Transverse colon (tissue), 4 donors: Measurements from ENCODE around the gene ERF. TPM values are rescaled to one million over a fixed set of nuclear protein-coding genes. Genes with fewer than 3 reads are reported as not detected.

Source experiments
- DNase-seq: peaks from one replicate; pipeline ENCODE4 v3.0.0-alpha.2; 2019
- H3K27ac ChIP-seq, 4 donors: fragments of 200-600 bp; sonication (generic); 2 replicates each; pipeline ENCODE4 v1.5.1; 2016 to 2018; ENCODE audit warnings: inconsistent platforms in 4 of 4
- H3K27me3 ChIP-seq: fragments of 200-600 bp; sonication (generic); 2 replicates; pipeline ENCODE4 v1.5.1; 2017; ENCODE audit warnings: inconsistent platforms
- H3K36me3 ChIP-seq, 4 donors: fragments of 200-600 bp; sonication (generic); 2 replicates each; pipeline ENCODE4 v1.5.1; 2017 to 2019; ENCODE audit warnings: inconsistent platforms in 4 of 4
- H3K4me1 ChIP-seq, 4 donors: fragments of 200-600 bp; sonication (generic); 2 replicates each; pipeline ENCODE4 v1.5.1; 2017 to 2020; ENCODE audit warnings: inconsistent platforms in 4 of 4
- H3K4me3 ChIP-seq, 4 donors: fragments of 200-600 bp; sonication (generic); 1 replicate in 1 of 4; 2 replicates in 3 of 4; pipeline versions ENCODE4 v1.5.1 to v1.6.1; 2017 to 2019; ENCODE audit warnings: inconsistent platforms in 4 of 4
- H3K9me3 ChIP-seq, 2 donors: fragments of 200-600 bp; sonication (generic); 2 replicates each; pipeline ENCODE4 v1.5.1; 2017 to 2019; ENCODE audit warnings: inconsistent platforms in 2 of 2
- CTCF ChIP-seq, 5 experiments: fragments of 200-600 bp in 3 of 5; fragments of 450-650 bp in 2 of 5; sonication (generic) in 3 of 5; IDR thresholded peaks; 1 replicate in 2 of 5; 2 replicates in 3 of 5; pipeline ENCODE4 v1.5.1; 2016 to 2017; ENCODE audit warnings: antibody characterized with exemption in 5 of 5, inconsistent platforms in 3 of 5, mild to moderate bottlenecking in 2 of 5, moderate library complexity in 1 of 5
- EP300 ChIP-seq: sonication (generic); formaldehyde crosslinking; IDR thresholded peaks from one replicate; pipeline ENCODE4 v1.6.1; 2017; ENCODE audit warnings: antibody characterized with exemption, low read depth
- POLR2A ChIP-seq: fragments of 450-650 bp; IDR thresholded peaks from one replicate; pipeline ENCODE4 v1.6.1; 2016; ENCODE audit warnings: antibody characterized with exemption, mild to moderate bottlenecking, moderate library complexity
- POLR2AphosphoS5 ChIP-seq, 3 donors: sonication (generic); formaldehyde crosslinking; IDR thresholded peaks; one replicate each; pipeline ENCODE4 v1.6.1; 2016; ENCODE audit warnings: antibody characterized with exemption in 3 of 3
- WGBS, 2 donors: methylation state at CpG; one replicate each; pipeline ENCODE4 v1.1.5; 2018; ENCODE audit warnings: low coverage in 1 of 2; 5-methylcytosine and 5-hydroxymethylcytosine counted together
- in situ Hi-C, 4 donors: fragments of 200-750 bp; cut with MboI; loops; one replicate each; pipeline versions ENCODE4 v1.15.0 to v1.15.1; 2017; ENCODE audit warnings: low sequenced_read_pairs in 3 of 4, low pct_ligation_motif_present in 1 of 4, low pct_unique_long_range_greater_than_20kb in 1 of 4
- intact Hi-C: fragments of 100-400 bp; cut with DNase I; formaldehyde crosslinking; loops from one replicate; pipeline ENCODE4 v1.15.1; 2023; ENCODE audit warnings: low total_unique reads
- total RNA-seq, 4 donors: library from RNA; depleted of rRNA; stranded (reverse); fragments of >200 nt; gene quantifications; one replicate each; pipeline ENCODE4 v1.1.0, GENCODE V29; 2016

ERF gene
- total RNA-seq, 4 donors from 2014 or later = 20.9 to 67.3 (median 30.5) TPM

DNA sequence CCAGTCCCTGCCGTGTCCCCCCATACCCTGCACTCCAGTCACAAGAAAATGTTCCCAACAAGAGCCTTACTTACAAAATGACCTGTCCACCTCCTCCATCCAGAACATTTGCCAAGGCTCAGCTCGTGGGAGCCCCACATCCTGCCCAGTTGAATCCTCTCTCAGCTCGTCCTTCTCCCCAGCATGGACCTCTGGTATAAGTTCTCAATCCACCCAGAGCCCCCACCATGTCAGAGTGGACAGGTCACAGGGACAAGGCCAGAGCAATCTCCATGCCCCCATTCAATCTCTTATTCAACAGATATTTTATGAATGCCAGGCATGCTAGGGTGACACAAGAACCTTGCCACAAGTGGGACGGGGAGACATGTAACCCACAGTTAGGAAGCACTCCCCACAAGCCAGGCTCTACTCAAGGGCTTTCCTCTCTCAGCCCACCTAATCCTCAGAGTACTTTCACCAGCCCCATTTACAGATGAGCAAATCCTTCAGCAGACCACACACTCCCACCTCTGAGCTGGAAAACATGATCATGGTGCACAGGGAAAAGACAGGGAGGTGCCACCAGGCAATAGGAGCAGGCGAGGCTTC, 52.5 kb downstream of the ERF start:
- Histone ChIP-seq H3K36me3 (peaks cover 0 to 23% (median 10%) of the 10 kb centered on the region in 4 donors), H3K27ac (peak overlapping the region in 3 of 4 donors; percentile 18 to 66 (median 38)), H3K4me3 (no peak overlapping the region), H3K27me3 (no peaks in the 10 kb centered on the region), H3K9me3 (no peaks in the 10 kb centered on the region), H3K4me1 (peaks cover 3 to 37% (median 4%) of the 10 kb centered on the region in 4 donors)
- TF ChIP-seq EP300 = no peak
- no peak for TF ChIP-seq POLR2AphosphoS5 (IDR thresholded peaks at IDR 0.05)
- no peak for TF ChIP-seq POLR2A
- TF ChIP-seq CTCF (IDR thresholded peaks at IDR 0.05) = no peak
- DNase-seq = no peak
- 64 to 74% methylated on average over 3 to 5 of the region's 5 CpGs for WGBS, 2 donors
- intact Hi-C loops = no loop called here
- in situ Hi-C loops = no loop called here

DNA sequence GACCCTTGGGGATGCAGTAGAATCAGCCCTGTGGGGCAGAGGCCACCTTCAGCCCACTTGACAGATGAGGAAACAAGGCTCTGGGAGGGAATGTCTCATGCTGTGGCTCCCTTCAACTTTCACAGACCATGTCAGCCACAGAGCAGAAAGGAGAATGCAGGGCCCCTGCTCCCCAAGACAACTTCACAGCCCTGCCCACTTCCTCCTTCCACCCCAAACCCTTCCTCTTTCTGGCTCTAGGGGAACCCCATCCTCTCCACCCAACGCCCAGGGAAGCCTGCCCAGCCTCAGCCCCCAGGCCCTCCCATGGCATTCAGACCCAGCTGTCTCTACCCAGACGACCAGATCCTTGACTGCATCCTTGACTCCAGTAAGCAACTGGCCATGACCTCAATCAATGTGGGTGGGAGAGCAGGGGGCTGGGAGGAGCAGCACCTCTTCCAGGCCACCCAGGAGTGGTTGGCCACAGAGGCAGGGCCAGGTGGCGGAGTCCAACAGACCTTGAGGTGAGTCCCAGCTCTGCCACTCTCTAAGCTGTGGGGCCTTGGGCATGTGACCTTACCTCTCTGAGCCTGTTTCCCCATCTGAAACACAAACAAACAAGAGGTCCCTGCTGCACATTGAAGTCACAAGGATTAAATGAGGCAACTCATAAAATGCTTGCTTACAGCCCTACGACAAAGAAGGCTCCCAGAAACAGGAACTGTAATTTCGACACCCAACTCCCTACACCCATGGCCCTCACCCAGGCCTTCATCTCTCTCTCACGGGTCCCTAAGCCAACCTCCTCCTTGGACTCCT, 53.2 kb downstream of the ERF start:
- DNase-seq = peak; percentile 56
- Histone ChIP-seq H3K36me3 (peaks cover 0 to 23% (median 10%) of the 10 kb centered on the region in 4 donors), H3K4me1 (peaks cover 0 to 37% (median 6%) of the 10 kb centered on the region in 4 donors), H3K9me3 (no peaks in the 10 kb centered on the region), H3K27me3 (no peaks in the 10 kb centered on the region), H3K27ac (peak overlapping the region; percentile 27 to 66 (median 47)), H3K4me3 (no peak overlapping the region)
- TF ChIP-seq POLR2A (no peak), CTCF (IDR thresholded peaks at IDR 0.05) (no peak), POLR2AphosphoS5 (IDR thresholded peaks at IDR 0.05) (no peak), EP300 (no peak)
- in situ Hi-C loops (no loop called here), intact Hi-C loops (no loop called here)
- 61 to 62% methylated on average over 2 to 6 of the region's 6 CpGs for WGBS, 2 donors

DNA sequence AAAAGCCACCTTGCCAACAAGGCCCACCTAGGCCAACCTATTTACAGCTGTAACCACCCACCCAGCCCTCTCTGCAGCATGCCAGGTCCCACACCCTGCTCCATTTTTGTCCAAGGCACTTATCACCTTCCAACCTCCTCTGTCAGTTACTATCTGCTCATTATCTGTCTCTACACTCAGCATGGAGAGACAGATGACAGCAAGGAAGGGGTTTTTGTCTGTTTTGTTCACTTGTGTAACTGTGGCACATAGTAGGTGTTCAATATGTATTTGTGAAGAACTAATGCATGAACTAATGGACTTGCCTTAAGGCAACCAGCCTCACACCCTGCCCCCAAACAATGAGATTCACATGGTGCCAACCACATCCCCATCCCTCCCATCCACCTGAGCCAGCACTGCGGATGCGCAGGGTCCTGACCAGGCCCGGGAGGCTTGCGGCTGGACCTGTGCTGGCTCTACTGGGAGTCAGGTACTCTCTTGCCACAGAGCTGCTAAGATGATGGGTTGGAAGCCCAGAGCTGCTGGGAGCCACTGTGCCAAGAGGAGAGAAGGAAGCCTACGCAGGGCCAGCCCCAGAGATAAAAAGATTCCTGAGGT, 54.7 kb downstream of the ERF start:
- Histone ChIP-seq H3K27me3 (no peaks in the 10 kb centered on the region), H3K27ac (peak overlapping the region; percentile 57 to 82 (median 64)), H3K4me3 (no peak overlapping the region), H3K36me3 (peaks cover 0 to 23% (median 10%) of the 10 kb centered on the region in 4 donors), H3K4me1 (peaks cover 0 to 39% (median 6%) of the 10 kb centered on the region in 4 donors), H3K9me3 (no peaks in the 10 kb centered on the region)
- no peak for TF ChIP-seq CTCF (IDR thresholded peaks at IDR 0.05)
- TF ChIP-seq EP300 = no peak
- no peak for TF ChIP-seq POLR2A
- TF ChIP-seq POLR2AphosphoS5 (IDR thresholded peaks at IDR 0.05) = no peak
- in situ Hi-C loops (no loop called here), intact Hi-C loops (no loop called here)
- WGBS, 2 donors = 95% methylated on average over 5 of the region's 5 CpGs; no CpG with 5 or more reads in 1 of the 2 donors
- no peak for DNase-seq

DNA sequence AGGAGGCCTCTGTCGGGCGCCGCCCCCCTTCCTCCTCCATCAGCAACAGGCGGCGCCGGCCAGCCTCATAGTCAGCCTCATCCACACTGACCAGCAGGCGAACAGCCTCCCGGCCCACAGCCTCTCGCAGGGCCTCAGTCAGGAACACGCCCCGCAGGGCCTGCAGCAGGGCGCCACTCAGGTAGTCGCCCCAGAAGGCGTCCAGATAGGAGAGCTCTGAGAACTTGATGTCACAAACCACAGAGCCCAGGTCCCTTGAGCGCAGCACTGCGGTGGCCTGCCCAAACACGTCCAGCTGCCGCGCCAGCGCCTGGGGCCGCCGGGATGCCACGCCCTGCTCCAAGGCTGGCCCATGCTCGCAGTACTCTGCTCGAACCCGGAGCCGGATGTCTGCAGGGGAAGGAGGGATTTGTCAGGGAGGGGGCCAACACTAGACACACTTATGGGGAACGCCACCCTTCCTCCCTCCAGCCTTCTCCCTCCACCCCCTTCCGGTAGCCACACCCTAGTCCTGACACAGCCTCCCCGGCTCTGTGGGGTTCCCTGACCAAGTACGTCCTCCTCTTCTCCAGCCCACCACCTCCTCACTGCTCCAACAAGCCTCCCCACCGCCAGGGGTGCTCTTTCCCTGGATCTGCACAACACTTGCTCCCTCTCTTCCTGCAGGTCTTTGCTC, 55.4 kb downstream of the ERF start:
- in situ Hi-C loops (no loop called here), intact Hi-C loops (no loop called here)
- peak overlapping the region in 1 of 4 donors; percentile 6 for H3K4me3 ChIP-seq
- DNase-seq = peak; percentile 53
- no peaks in the 10 kb centered on the region for H3K9me3 ChIP-seq
- peak overlapping the region; percentile 57 to 82 (median 64) for H3K27ac ChIP-seq
- TF ChIP-seq CTCF (IDR thresholded peaks at IDR 0.05) (no peak), POLR2AphosphoS5 (IDR thresholded peaks at IDR 0.05) (no peak), EP300 (no peak), POLR2A (no peak)
- no peaks in the 10 kb centered on the region for H3K27me3 ChIP-seq
- 70 to 80% methylated on average over 2 to 31 of the region's 32 CpGs for WGBS, 2 donors
- peaks cover 0 to 39% (median 6%) of the 10 kb centered on the region in 4 donors for H3K4me1 ChIP-seq
- H3K36me3 ChIP-seq = peaks cover 0 to 23% (median 9%) of the 10 kb centered on the region in 4 donors
